ENCODE results near the gene SBDS.

- TF ChIP-seq CTCF (IDR thresholded peaks at IDR 0.05) (no peak), POLR2A (IDR thresholded peaks at IDR 0.05) (no peak), POLR2AphosphoS5 (IDR thresholded peaks at IDR 0.05) (no peak)
Observed at GRCh38 chr7:66974986-66975590, 20.3 kb downstream of the SBDS start.

All from upper lobe of left lung (tissue), 4 donors.